ENCODE measurements around the gene DPP10.

The DPP10 gene

DNA sequence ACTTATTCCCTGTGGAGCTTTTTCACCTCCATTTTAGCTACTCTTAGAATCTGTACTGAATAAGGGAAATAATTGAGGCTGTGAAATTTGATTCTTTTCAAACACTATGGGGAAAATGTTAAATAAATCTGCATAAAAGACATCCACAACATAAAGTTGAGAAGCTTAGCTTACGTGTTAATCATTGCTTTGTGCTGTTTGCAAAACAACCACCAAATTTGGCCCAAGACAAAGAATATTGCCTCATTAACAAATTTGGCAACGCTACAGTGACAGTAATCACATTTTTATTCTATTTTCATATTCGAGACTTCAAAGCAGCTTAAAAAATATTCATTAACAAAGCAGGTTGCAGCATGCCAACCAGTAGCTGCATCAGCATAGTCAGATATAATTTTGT, 437.6 kb downstream of the DPP10 start:
- Histone ChIP-seq H3K4me2 (ENCODE audit: low read length) (no peak overlapping the region), H3F3A (ENCODE audit: insufficient read depth, low read length) (no peaks in the 10 kb centered on the region)
- TF ChIP-seq EZH2 (IDR thresholded peaks at IDR 0.05; ENCODE audit: borderline replicate concordance, low read length), result no peak
- TF ChIP-seq, protein P1, sequence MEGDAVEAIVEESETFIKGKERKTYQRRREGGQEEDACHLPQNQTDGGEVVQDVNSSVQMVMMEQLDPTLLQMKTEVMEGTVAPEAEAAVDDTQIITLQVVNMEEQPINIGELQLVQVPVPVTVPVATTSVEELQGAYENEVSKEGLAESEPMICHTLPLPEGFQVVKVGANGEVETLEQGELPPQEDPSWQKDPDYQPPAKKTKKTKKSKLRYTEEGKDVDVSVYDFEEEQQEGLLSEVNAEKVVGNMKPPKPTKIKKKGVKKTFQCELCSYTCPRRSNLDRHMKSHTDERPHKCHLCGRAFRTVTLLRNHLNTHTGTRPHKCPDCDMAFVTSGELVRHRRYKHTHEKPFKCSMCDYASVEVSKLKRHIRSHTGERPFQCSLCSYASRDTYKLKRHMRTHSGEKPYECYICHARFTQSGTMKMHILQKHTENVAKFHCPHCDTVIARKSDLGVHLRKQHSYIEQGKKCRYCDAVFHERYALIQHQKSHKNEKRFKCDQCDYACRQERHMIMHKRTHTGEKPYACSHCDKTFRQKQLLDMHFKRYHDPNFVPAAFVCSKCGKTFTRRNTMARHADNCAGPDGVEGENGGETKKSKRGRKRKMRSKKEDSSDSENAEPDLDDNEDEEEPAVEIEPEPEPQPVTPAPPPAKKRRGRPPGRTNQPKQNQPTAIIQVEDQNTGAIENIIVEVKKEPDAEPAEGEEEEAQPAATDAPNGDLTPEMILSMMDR (IDR thresholded peaks at IDR 0.05; ENCODE audit: low read length), result no peak

DNA sequence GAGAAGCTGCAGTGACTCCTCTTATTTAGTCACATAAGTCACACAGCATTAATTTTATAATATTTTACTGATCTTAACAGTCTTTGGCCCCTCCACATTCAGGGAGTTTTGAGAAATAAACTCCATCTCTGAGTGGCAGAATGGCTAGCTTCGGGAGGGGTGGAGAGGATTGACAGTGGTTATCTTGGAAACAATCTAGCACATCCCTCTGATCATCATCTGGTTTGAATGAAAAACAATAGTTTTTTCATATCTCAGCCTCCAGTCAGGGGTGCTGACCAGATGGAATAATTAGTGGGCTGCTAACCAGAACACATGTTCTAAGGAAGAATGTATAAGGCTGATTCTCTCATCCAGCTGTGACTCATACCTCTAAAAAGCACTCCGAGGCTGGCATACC, 477.5 kb downstream of the DPP10 start:
- Histone ChIP-seq H3K9me3 (ENCODE audit: low read length) (no peaks in the 10 kb centered on the region), H3K9me2 (ENCODE audit: low read depth, low read length) (no peaks in the 10 kb centered on the region), H3K27me3 (ENCODE audit: insufficient read depth, low read length) (no peaks in the 10 kb centered on the region), H3K79me2 (ENCODE audit: insufficient read depth, low read length) (no peaks in the 10 kb centered on the region), H3K4me1 (ENCODE audit: insufficient read depth, low read length, severe bottlenecking) (no peaks in the 10 kb centered on the region), H4K20me1 (ENCODE audit: insufficient read depth, low read length) (no peaks in the 10 kb centered on the region), H3K9ac (ENCODE audit: low read length) (no peak overlapping the region), H2AFZ (ENCODE audit: low read length) (no peak overlapping the region), H3K36me3 (ENCODE audit: insufficient read depth, low read length) (no peaks in the 10 kb centered on the region), H3K4me2 (ENCODE audit: low read length) (no peak overlapping the region), H3F3A (ENCODE audit: insufficient read depth, low read length) (no peaks in the 10 kb centered on the region), H3K27ac (ENCODE audit: low read depth, low read length, poor library complexity, severe bottlenecking) (no peak overlapping the region), H3K4me3 (ENCODE audit: low read depth, low read length, poor library complexity, severe bottlenecking) (no peak overlapping the region)
- TF ChIP-seq, protein P1 (IDR thresholded peaks at IDR 0.05; ENCODE audit: low read length), result no peak
- no peak for TF ChIP-seq EZH2 (IDR thresholded peaks at IDR 0.05; ENCODE audit: borderline replicate concordance, low read length)

More for the DNA sequence above, 437.6 kb downstream of the DPP10 start:
- Histone ChIP-seq H3K4me3 (ENCODE audit: low read depth, low read length, poor library complexity, severe bottlenecking) (no peak overlapping the region), H4K20me1 (ENCODE audit: insufficient read depth, low read length) (no peaks in the 10 kb centered on the region), H2AFZ (ENCODE audit: low read length) (no peak overlapping the region), H3K36me3 (ENCODE audit: insufficient read depth, low read length) (no peaks in the 10 kb centered on the region), H3K27me3 (ENCODE audit: insufficient read depth, low read length) (no peaks in the 10 kb centered on the region), H3K9ac (ENCODE audit: low read length) (no peak overlapping the region), H3K4me1 (ENCODE audit: insufficient read depth, low read length, severe bottlenecking) (no peaks in the 10 kb centered on the region), H3K9me3 (ENCODE audit: low read length) (no peaks in the 10 kb centered on the region), H3K27ac (ENCODE audit: low read depth, low read length, poor library complexity, severe bottlenecking) (no peak overlapping the region), H3K79me2 (ENCODE audit: insufficient read depth, low read length) (no peaks in the 10 kb centered on the region), H3K9me2 (ENCODE audit: low read depth, low read length) (no peaks in the 10 kb centered on the region)

DNA sequence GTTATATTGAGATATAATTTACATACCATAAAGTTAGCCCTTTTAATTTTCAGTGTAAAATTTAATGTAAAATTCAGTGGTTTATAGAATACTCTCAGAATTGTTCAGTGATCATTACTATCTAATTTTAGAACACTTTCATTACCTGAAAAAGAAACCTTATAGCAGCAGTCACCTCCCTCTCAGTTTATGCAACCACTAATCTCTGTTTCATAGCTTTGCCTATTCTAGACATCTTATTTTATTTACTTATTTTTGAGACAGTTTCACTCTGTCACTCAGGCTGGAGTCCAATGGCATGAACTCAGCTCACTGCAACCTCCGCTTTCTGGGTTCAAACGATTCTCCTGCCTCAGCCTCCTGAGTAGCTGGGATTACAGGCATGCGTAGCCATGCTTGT, 479.6 kb downstream of the DPP10 start:
- no peaks in the 10 kb centered on the region for H3K9me2 ChIP-seq (ENCODE audit: low read depth, low read length)
- no peaks in the 10 kb centered on the region for H3K9me3 ChIP-seq (ENCODE audit: low read length)
- H3K27me3 ChIP-seq (ENCODE audit: insufficient read depth, low read length), result no peaks in the 10 kb centered on the region
- no peak overlapping the region for H2AFZ ChIP-seq (ENCODE audit: low read length)
- H3K36me3 ChIP-seq (ENCODE audit: insufficient read depth, low read length), result no peaks in the 10 kb centered on the region
- H4K20me1 ChIP-seq (ENCODE audit: insufficient read depth, low read length), result no peaks in the 10 kb centered on the region
- H3K4me3 ChIP-seq (ENCODE audit: low read depth, low read length, poor library complexity, severe bottlenecking), result no peak overlapping the region
- no peak for TF ChIP-seq EZH2 (IDR thresholded peaks at IDR 0.05; ENCODE audit: borderline replicate concordance, low read length)
- TF ChIP-seq, protein P1 (IDR thresholded peaks at IDR 0.05; ENCODE audit: low read length), result no peak
- no peak overlapping the region for H3K27ac ChIP-seq (ENCODE audit: low read depth, low read length, poor library complexity, severe bottlenecking)
- H3F3A ChIP-seq (ENCODE audit: insufficient read depth, low read length), result no peaks in the 10 kb centered on the region
- no peaks in the 10 kb centered on the region for H3K4me1 ChIP-seq (ENCODE audit: insufficient read depth, low read length, severe bottlenecking)
- H3K4me2 ChIP-seq (ENCODE audit: low read length), result no peak overlapping the region
- no peak overlapping the region for H3K9ac ChIP-seq (ENCODE audit: low read length)
- H3K79me2 ChIP-seq (ENCODE audit: insufficient read depth, low read length), result no peaks in the 10 kb centered on the region

Data from OCI-LY1 (cell line).